Astrocyte (in vitro differentiated cells and primary cell): Measurements from ENCODE around the gene GP1BA.

Source experiments
- CTCF ChIP-seq: IDR thresholded peaks from 2 replicates; pipeline ENCODE4 v1.5.1; 2011; ENCODE audit warnings: low read depth, mild to moderate bottlenecking, inconsistent platforms, low read length, moderate library complexity; ENCODE audit not compliant: insufficient read depth
- EZH2 ChIP-seq: IDR thresholded peaks from 2 replicates; pipeline ENCODE4 v1.6.1; 2012; ENCODE audit warnings: mild to moderate bottlenecking, low read length, inconsistent platforms; ENCODE audit not compliant: insufficient read depth

GRCh38 chr17:4892499-4893221, 39.4 kb upstream of the GP1BA start:
- no peak for TF ChIP-seq EZH2
- no peak for TF ChIP-seq CTCF
